Fibroblast of lung (primary cell): ENCODE measurements around the gene CACNG7. TPM values are rescaled to one million over a fixed set of nuclear protein-coding genes. Genes with fewer than 3 reads are reported as not detected.

Source experiments
- DNase-seq, 2 donors: peaks; one replicate each; pipeline versions ENCODE4 v3.0.0 to v3.0.0-alpha.2; 2010; ENCODE audit warnings: low read depth in 2 of 2
- H2AFZ ChIP-seq: 2 replicates; pipeline ENCODE4 v1.5.1; 2012; ENCODE audit warnings: low read length, control low read depth, inconsistent platforms
- H3K27ac ChIP-seq: 2 replicates; pipeline ENCODE4 v1.5.1; 2011; ENCODE audit warnings: low read length, control low read depth; ENCODE audit not compliant: insufficient read depth
- H3K27me3 ChIP-seq: 2 replicates; pipeline ENCODE4 v1.5.1; 2011; ENCODE audit warnings: mild to moderate bottlenecking, low read length; ENCODE audit not compliant: control insufficient read depth, insufficient read depth
- H3K36me3 ChIP-seq: 2 replicates; pipeline ENCODE4 v1.5.1; 2011; ENCODE audit warnings: low read length; ENCODE audit not compliant: control insufficient read depth, insufficient read depth
- H3K4me1 ChIP-seq: 2 replicates; pipeline ENCODE4 v1.5.1; 2011; ENCODE audit warnings: low read length; ENCODE audit not compliant: control insufficient read depth, insufficient read depth; ENCODE audit errors: extremely low read depth
- H3K4me2 ChIP-seq: 2 replicates; pipeline ENCODE4 v1.5.1; 2011; ENCODE audit warnings: low read length, control low read depth; ENCODE audit not compliant: insufficient read depth; ENCODE audit errors: extremely low read depth
- H3K4me3 ChIP-seq, 4 experiments: fragments of 200-600 bp in 1 of 4; sonication (generic) in 1 of 4; replicated peaks in 1 of 4; 2 replicates each; pipeline ENCODE4 v1.5.1; 2011 to 2016; ENCODE audit warnings: low read length in 4 of 4, low read depth in 3 of 4, mild to moderate bottlenecking in 3 of 4, control low read depth in 2 of 4, inconsistent platforms in 1 of 4, mixed read lengths in 1 of 4; ENCODE audit not compliant: insufficient read depth in 1 of 4; ENCODE audit errors: control extremely low read depth in 1 of 4
- H3K79me2 ChIP-seq: 2 replicates; pipeline ENCODE4 v1.5.1; 2012; ENCODE audit warnings: mild to moderate bottlenecking, low read length, inconsistent platforms; ENCODE audit not compliant: control insufficient read depth, insufficient read depth
- H3K9ac ChIP-seq: 2 replicates; pipeline ENCODE4 v1.5.1; 2011; ENCODE audit warnings: mild to moderate bottlenecking, low read length, control low read depth; ENCODE audit not compliant: insufficient read depth
- H3K9me3 ChIP-seq: 2 replicates; pipeline ENCODE4 v1.5.1; 2012; ENCODE audit warnings: low read depth, low read length; ENCODE audit not compliant: control insufficient read depth, insufficient read depth
- H4K20me1 ChIP-seq: 2 replicates; pipeline ENCODE4 v1.5.1; 2011; ENCODE audit warnings: low read length; ENCODE audit not compliant: control insufficient read depth, insufficient read depth; ENCODE audit errors: extremely low read depth
- CTCF ChIP-seq, 2 donors: IDR thresholded peaks in 1 of 2; conservative IDR thresholded peaks in 1 of 2; 1 replicate in 1 of 2; 2 replicates in 1 of 2; pipeline ENCODE4 v1.5.1; 2011 to 2012; ENCODE audit warnings: low read length in 2 of 2, control low read depth in 1 of 2, inconsistent platforms in 1 of 2, low read depth in 1 of 2, mild to moderate bottlenecking in 1 of 2
- EZH2 ChIP-seq: IDR thresholded peaks from 2 replicates; pipeline ENCODE4 v1.5.1; 2012; ENCODE audit warnings: low read length, control low read depth, mild to moderate bottlenecking; ENCODE audit errors: missing control alignments
- polyA plus RNA-seq, 2 donors: library from polyadenylated mRNA; depleted of rRNA in 1 of 2; stranded (reverse) in 1 of 2; unstranded in 1 of 2; fragments of >200 nt; gene quantifications; 2 replicates each; pipeline ENCODE4 v1.2.1, GENCODE V29; 2011 to 2012; ENCODE audit warnings: missing spikeins in 1 of 2
- total RNA-seq: library from RNA; depleted of rRNA; stranded (reverse); fragments of >200 nt; gene quantifications from 2 replicates; pipeline ENCODE4 v1.2.1, GENCODE V29; 2014

Gene CACNG7
- total and polyA plus RNA-seq, 2 donors (not counting 1 experiment from before 2014, with no cell fraction given), result 0.17 to 0.68 TPM

- DNase-seq, result no peak
- peaks cover 11% of the 10 kb centered on the region for H3K79me2 ChIP-seq
- H3K9ac ChIP-seq, result no peak overlapping the region
- H3K4me2 ChIP-seq, result no peak overlapping the region
- H4K20me1 ChIP-seq, result no peaks in the 10 kb centered on the region
- H3K36me3 ChIP-seq, result peaks cover 15% of the 10 kb centered on the region
- TF ChIP-seq CTCF (conservative IDR thresholded peaks at IDR 0.05 in 1 of 2, IDR thresholded peaks at IDR 0.05 in 1 of 2; ENCODE audit: low read depth in 1 of 2, low read length in 2 of 2), result no peak
- TF ChIP-seq EZH2, result no peak
- no peaks in the 10 kb centered on the region for H3K9me3 ChIP-seq
- no peak overlapping the region for H3K4me3 ChIP-seq
- peaks cover 8% of the 10 kb centered on the region for H3K4me1 ChIP-seq
- H3K27me3 ChIP-seq, result peaks cover 22% of the 10 kb centered on the region
- H3K27ac ChIP-seq, result no peak overlapping the region
- H2AFZ ChIP-seq, result no peak overlapping the region
Observed at GRCh38 chr19:53876651-53877224, 32.3 kb upstream of the CACNG7 start.

GRCh38 chr19:53877361-53877766 is 31.7 kb upstream of the CACNG7 start:
- Histone ChIP-seq H3K27ac (no peak overlapping the region), H3K4me1 (peaks cover 8% of the 10 kb centered on the region), H3K4me3 (no peak overlapping the region), H2AFZ (no peak overlapping the region), H3K36me3 (peaks cover 15% of the 10 kb centered on the region), H3K4me2 (no peak overlapping the region), H3K9ac (no peak overlapping the region), H3K9me3 (no peaks in the 10 kb centered on the region), H3K79me2 (peaks cover 11% of the 10 kb centered on the region), H3K27me3 (peaks cover 27% of the 10 kb centered on the region), H4K20me1 (no peaks in the 10 kb centered on the region)
- peak in 1 of 2 donors; percentile 22 for DNase-seq
- TF ChIP-seq CTCF (conservative IDR thresholded peaks at IDR 0.05 in 1 of 2, IDR thresholded peaks at IDR 0.05 in 1 of 2; ENCODE audit: low read depth in 1 of 2, low read length in 2 of 2) (no peak), EZH2 (no peak)

GRCh38 chr19:53878776-53879139 is 30.3 kb upstream of the CACNG7 start:
- peak overlapping the region; percentile 31 for H3K27ac ChIP-seq
- TF ChIP-seq CTCF (conservative IDR thresholded peaks at IDR 0.05 in 1 of 2, IDR thresholded peaks at IDR 0.05 in 1 of 2; ENCODE audit: low read depth in 1 of 2, low read length in 2 of 2) (no peak), EZH2 (no peak)
- no peaks in the 10 kb centered on the region for H3K9me3 ChIP-seq
- peak overlapping the region; percentile 94 for H3K4me2 ChIP-seq
- H3K36me3 ChIP-seq, result peaks cover 7% of the 10 kb centered on the region
- H3K4me3 ChIP-seq, result peak overlapping the region; percentile 69 to 79 (median 76)
- H3K9ac ChIP-seq, result peak overlapping the region; percentile 53
- peaks cover 8% of the 10 kb centered on the region for H3K4me1 ChIP-seq
- DNase-seq, result peak in 1 of 2 donors; percentile 16
- H3K27me3 ChIP-seq, result peaks cover 36% of the 10 kb centered on the region
- no peaks in the 10 kb centered on the region for H4K20me1 ChIP-seq
- peak overlapping the region; percentile 85 for H2AFZ ChIP-seq
- peaks cover 3% of the 10 kb centered on the region for H3K79me2 ChIP-seq
